Esophagus squamous epithelium (tissue), 5 donors: ENCODE measurements around the gene LEPROT. TPM values are rescaled to one million over a fixed set of nuclear protein-coding genes. Genes with fewer than 3 reads are reported as not detected.

ENCODE experiments used
- DNase-seq: peaks from one replicate; lab custom pipeline; 2025; lab: John Stamatoyannopoulos, UW
- H3K27ac ChIP-seq, 4 donors: fragments of 200-600 bp; sonication (generic); one replicate each; pipeline ENCODE4 v1.5.1; 2016 to 2019; ENCODE audit warnings: mild to moderate bottlenecking in 1 of 4
- H3K27me3 ChIP-seq, 4 donors: fragments of 200-600 bp; sonication (generic); 1 replicate in 3 of 4; 2 replicates in 1 of 4; pipeline versions ENCODE4 v1.5.1 to v1.6.0; 2017 to 2021; ENCODE audit warnings: antibody characterized with exemption in 1 of 4
- H3K36me3 ChIP-seq, 3 donors: fragments of 200-600 bp; sonication (generic); one replicate each; pipeline ENCODE4 v1.5.1; 2016 to 2019
- H3K4me1 ChIP-seq, 3 donors: fragments of 200-600 bp; sonication (generic); one replicate each; pipeline ENCODE4 v1.5.1; 2017 to 2019
- H3K4me3 ChIP-seq, 4 donors: fragments of 200-600 bp; sonication (generic); 1 replicate in 3 of 4; 2 replicates in 1 of 4; pipeline ENCODE4 v1.5.1; 2016 to 2019; ENCODE audit warnings: mild to moderate bottlenecking in 2 of 4, moderate library complexity in 1 of 4
- H3K9me3 ChIP-seq, 3 donors: fragments of 200-600 bp; sonication (generic); one replicate each; pipeline ENCODE4 v1.5.1; 2016 to 2019
- CTCF ChIP-seq, 6 experiments: fragments of 450-650 bp in 4 of 6; fragments of 200-600 bp in 2 of 6; sonication (generic) in 2 of 6; IDR thresholded peaks; one replicate each; pipeline ENCODE4 v1.5.1; 2016 to 2019; ENCODE audit warnings: antibody characterized with exemption in 6 of 6, mild to moderate bottlenecking in 4 of 6, moderate library complexity in 4 of 6
- POLR2A ChIP-seq, 4 donors: fragments of 450-650 bp; IDR thresholded peaks; one replicate each; pipeline ENCODE4 v1.6.1; 2017; ENCODE audit warnings: antibody characterized with exemption in 4 of 4, mild to moderate bottlenecking in 4 of 4, moderate library complexity in 3 of 4
- WGBS, 2 donors: methylation state at CpG; one replicate each; pipeline ENCODE4 v1.1.5; 2018; 5-methylcytosine and 5-hydroxymethylcytosine counted together
- intact Hi-C: fragments of 100-400 bp; cut with DNase I; formaldehyde crosslinking; loops from one replicate; pipeline ENCODE4 v1.15.0; 2022
- total RNA-seq, 4 donors: library from RNA; depleted of rRNA; stranded (reverse); fragments of >200 nt; gene quantifications; one replicate each; pipeline ENCODE4 v1.1.0, GENCODE V29; 2016
- donor health status: DM: yes; HTN: yes; CAD: no.

Gene LEPROT
- total RNA-seq, 4 donors from 2014 or later = 29.7 to 56.9 (median 42.9) TPM

- intact Hi-C loops = no loop called here
- WGBS, 2 donors = 76 to 86% methylated on average over 3 of the region's 3 CpGs
- DNase-seq = no peak
- Histone ChIP-seq H3K27me3 (no peaks in the 10 kb centered on the region), H3K4me3 (no peak overlapping the region), H3K27ac (no peak overlapping the region), H3K9me3 (no peaks in the 10 kb centered on the region), H3K4me1 (peaks cover 0 to 29% (median 18%) of the 10 kb centered on the region in 3 donors), H3K36me3 (peaks cover 0 to 44% (median 0%) of the 10 kb centered on the region in 3 donors)
- TF ChIP-seq POLR2A (IDR thresholded peaks at IDR 0.05) = no peak
- TF ChIP-seq CTCF (IDR thresholded peaks at IDR 0.05) = no peak
Observed at GRCh38 chr1:65434760-65435159, 14.3 kb downstream of the LEPROT start.

GRCh38 chr1:65435987-65436386 lies 15.5 kb downstream of the LEPROT start:
- no peak overlapping the region for H3K4me3 ChIP-seq
- H3K36me3 ChIP-seq = peaks cover 0 to 34% (median 0%) of the 10 kb centered on the region in 3 donors
- TF ChIP-seq POLR2A (IDR thresholded peaks at IDR 0.05) (no peak), CTCF (IDR thresholded peaks at IDR 0.05) (no peak)
- H3K27ac ChIP-seq = no peak overlapping the region
- H3K9me3 ChIP-seq = no peaks in the 10 kb centered on the region
- intact Hi-C loops = no loop called here
- H3K27me3 ChIP-seq = no peaks in the 10 kb centered on the region
- H3K4me1 ChIP-seq = peaks cover 0 to 16% (median 7%) of the 10 kb centered on the region in 3 donors
- 57 to 61% methylated on average over 2 of the region's 2 CpGs for WGBS, 2 donors
- no peak for DNase-seq

- no peak for DNase-seq
- no peak overlapping the region for H3K27ac ChIP-seq
- intact Hi-C loops = no loop called here
Observed at GRCh38 chr1:65437616-65438015, 17.1 kb downstream of the LEPROT start.

GRCh38 chr1:65440322-65440900 lies 19.9 kb downstream of the LEPROT start:
- Histone ChIP-seq H3K27me3 (no peaks in the 10 kb centered on the region), H3K9me3 (no peaks in the 10 kb centered on the region), H3K4me1 (no peaks in the 10 kb centered on the region), H3K27ac (no peak overlapping the region), H3K36me3 (no peaks in the 10 kb centered on the region), H3K4me3 (no peak overlapping the region)
- intact Hi-C loops = no loop called here
- no peak for DNase-seq
- TF ChIP-seq CTCF (IDR thresholded peaks at IDR 0.05) = no peak
- TF ChIP-seq POLR2A (IDR thresholded peaks at IDR 0.05) = no peak
- WGBS, 2 donors = 84 to 87% methylated on average over 12 of the region's 12 CpGs

More at GRCh38 chr1:65437616-65438015, 17.1 kb downstream of the LEPROT start:
- 91 to 98% methylated on average over 7 of the region's 7 CpGs for WGBS, 2 donors
- Histone ChIP-seq H3K36me3 (peaks cover 0 to 22% (median 0%) of the 10 kb centered on the region in 3 donors), H3K4me1 (peaks cover 0 to under 1% (median 0%) of the 10 kb centered on the region in 3 donors), H3K9me3 (no peaks in the 10 kb centered on the region), H3K4me3 (no peak overlapping the region), H3K27me3 (no peaks in the 10 kb centered on the region)
- TF ChIP-seq CTCF (IDR thresholded peaks at IDR 0.05) = no peak
- TF ChIP-seq POLR2A (IDR thresholded peaks at IDR 0.05) = no peak

- Histone ChIP-seq H3K9me3 (no peaks in the 10 kb centered on the region), H3K27ac (no peak overlapping the region), H3K36me3 (no peaks in the 10 kb centered on the region), H3K4me3 (no peak overlapping the region), H3K4me1 (no peaks in the 10 kb centered on the region), H3K27me3 (no peaks in the 10 kb centered on the region)
- DNase-seq = no peak
- intact Hi-C loops = no loop called here
- 53 to 67% methylated on average over 1 of the region's 1 CpG for WGBS, 2 donors
- TF ChIP-seq CTCF (IDR thresholded peaks at IDR 0.05) = no peak
- TF ChIP-seq POLR2A (IDR thresholded peaks at IDR 0.05) = no peak
Observed at GRCh38 chr1:65440915-65441314, 20.4 kb downstream of the LEPROT start.
